AG09319 (cell line): ENCODE measurements around the gene PLXND1.

ENCODE experiments used
- DNase-seq: peaks from one replicate; pipeline ENCODE4 v3.0.0-alpha.2; 2010; ENCODE audit warnings: low read depth; ENCODE audit errors: extremely low read depth
- TF ChIP-seq, protein P1 (sequence below): IDR thresholded peaks from 2 replicates; pipeline ENCODE4 v1.5.1; 2011; ENCODE audit warnings: low read depth, mild to moderate bottlenecking, inconsistent platforms, low read length, moderate library complexity

The PLXND1 gene

DNA sequence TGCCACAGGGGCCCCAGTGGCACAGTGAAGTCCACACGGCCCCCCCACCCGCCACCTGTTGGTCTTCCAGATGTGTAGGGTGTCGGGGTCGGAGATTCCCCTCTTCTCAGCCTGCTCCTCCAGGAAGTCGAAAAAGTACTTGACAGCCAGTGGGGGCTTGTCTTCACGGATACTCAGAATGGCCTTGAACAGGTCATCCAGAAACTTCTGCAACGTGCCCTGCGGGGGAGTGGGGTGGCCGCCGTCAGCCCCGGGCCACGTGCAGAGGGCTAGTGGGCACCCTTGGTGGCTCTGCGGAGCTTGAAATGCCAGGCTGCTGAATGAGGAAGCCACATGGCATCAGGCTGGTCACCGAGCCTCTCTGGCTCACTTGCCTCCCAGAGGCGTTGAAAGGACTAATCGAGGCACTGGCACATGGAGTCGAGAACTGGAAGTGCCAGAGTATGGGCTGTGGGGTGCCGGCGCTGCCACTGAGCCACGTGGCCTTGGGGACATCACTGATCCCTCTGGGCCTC lies 46.9 kb downstream of the PLXND1 start:
- TF ChIP-seq, protein P1, sequence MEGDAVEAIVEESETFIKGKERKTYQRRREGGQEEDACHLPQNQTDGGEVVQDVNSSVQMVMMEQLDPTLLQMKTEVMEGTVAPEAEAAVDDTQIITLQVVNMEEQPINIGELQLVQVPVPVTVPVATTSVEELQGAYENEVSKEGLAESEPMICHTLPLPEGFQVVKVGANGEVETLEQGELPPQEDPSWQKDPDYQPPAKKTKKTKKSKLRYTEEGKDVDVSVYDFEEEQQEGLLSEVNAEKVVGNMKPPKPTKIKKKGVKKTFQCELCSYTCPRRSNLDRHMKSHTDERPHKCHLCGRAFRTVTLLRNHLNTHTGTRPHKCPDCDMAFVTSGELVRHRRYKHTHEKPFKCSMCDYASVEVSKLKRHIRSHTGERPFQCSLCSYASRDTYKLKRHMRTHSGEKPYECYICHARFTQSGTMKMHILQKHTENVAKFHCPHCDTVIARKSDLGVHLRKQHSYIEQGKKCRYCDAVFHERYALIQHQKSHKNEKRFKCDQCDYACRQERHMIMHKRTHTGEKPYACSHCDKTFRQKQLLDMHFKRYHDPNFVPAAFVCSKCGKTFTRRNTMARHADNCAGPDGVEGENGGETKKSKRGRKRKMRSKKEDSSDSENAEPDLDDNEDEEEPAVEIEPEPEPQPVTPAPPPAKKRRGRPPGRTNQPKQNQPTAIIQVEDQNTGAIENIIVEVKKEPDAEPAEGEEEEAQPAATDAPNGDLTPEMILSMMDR = no peak
- no peak for DNase-seq

DNA sequence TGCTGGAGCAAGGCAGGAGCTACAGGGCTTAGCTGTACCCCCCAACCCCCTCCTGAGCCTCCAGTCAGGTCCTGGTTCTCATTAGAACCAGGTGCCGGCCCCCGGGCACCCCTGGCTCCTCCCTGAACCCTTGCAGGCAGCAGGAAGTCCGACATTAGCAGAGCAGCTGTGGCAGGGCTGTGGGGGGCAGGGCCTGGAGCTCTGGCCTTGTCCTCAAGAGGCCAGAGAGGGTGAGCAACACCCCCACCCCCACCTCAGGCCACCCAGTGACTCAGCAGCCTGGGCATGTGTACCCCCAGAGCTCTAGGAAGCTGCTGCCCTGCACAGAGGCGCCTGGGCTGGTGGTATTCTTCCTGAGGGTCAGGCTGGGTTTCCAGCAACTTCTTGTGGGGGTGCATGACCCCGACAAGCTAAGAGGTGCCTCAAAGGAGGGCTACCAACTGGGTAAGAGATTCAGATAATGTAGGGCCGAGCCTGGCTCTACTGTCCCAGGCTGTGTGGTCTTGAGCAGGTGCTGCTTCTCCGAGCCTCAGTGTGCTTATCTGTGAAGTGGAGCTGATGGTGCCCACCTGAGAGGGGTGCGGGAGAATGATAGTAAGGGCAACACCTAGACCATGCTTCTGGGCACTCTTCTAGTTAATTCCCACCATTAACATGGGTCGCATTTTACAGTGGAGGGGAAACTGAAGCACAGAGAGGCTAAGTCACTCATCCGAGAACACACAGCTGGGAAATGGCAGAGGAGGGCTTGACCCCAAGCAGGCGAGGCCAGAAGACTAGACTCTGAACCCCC lies 47.5 kb downstream of the PLXND1 start:
- TF ChIP-seq, protein P1 = no peak
- DNase-seq = peak; percentile 79

DNA sequence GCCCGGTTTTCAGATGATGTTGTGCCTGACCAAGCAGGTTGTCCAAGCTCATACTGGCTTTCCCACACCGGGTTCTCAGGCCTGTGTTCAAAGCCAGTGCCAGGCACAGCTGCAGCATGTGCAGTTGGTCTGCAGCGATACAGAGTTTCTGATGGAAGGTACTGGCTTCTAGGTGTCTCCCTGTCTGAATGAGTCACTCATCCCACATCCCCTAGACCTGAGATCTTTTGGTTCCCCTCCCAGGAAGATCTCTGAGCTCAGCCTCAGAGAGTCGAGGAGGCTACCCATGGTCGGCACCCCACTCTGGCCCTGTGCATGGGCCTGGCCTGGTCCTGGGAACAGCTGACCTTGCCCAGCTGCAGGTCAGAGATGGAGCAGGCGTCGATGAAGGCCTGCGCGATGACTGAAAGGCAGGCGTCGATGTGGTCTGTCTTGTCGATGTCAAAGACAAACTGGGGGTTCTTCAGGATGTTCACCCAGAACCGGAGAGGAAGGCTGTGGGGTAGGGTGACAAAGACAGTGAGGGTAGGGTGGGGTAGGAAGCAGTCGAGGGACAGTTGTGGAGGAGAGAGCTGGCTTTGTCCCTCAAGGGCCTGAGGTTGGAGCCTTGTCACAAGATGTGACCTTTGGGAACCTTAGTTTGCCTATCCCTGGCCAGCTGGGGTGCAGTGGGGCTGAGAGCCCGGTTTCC lies 48.2 kb downstream of the PLXND1 start:
- TF ChIP-seq, protein P1 = no peak
- no peak for DNase-seq

DNA sequence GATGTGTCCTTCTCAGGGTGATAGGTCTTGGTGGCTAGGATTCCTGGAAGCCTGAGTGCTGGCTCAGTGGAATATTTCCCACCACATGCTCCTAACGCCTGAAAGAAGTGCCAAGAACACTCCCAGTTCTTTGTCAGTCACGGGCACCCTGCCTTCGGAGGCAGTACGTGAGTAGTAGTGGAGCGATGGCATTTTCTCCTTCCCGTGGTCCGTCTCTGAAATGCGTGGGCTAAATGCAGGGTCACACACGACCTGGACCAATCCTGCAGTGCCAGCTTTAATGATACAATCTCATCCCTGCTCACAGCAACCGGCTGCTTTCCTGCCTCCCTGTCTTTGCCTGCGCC lies 49.0 kb downstream of the PLXND1 start:
- TF ChIP-seq, protein P1 = no peak
- DNase-seq = peak; percentile 52

DNA sequence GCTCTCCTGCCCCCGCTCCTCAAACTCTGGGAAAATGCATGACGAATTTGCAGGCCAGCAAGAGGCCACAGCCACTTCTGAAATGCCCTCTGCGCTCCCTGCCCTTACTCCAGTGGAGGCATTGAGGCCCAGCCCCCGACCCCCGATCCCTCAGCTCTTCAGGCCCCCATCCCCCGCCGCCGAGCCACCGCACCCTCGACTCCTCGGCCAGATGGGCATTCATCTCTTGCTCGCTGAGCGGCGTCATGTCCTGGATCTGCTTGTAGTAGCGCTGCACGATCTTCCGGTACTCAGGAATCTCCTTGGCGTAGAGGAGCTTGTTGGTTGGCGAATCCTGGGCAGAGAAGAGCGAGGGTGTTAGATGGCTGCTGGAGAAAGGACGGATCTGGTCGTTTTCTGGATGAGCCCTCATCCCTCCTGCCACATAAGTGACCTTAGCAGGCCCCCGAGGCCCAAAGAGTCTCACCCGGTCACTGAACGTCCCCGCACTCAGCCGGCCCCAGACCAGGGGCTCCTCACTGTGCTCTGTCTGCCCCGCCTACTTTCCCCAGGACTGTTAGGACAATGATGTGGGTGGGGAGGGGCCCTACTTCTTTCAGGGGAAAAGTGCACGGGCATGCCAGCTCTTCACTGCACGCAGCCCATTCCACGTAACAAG lies 49.5 kb downstream of the PLXND1 start:
- no peak for DNase-seq
- TF ChIP-seq, protein P1 = no peak

DNA sequence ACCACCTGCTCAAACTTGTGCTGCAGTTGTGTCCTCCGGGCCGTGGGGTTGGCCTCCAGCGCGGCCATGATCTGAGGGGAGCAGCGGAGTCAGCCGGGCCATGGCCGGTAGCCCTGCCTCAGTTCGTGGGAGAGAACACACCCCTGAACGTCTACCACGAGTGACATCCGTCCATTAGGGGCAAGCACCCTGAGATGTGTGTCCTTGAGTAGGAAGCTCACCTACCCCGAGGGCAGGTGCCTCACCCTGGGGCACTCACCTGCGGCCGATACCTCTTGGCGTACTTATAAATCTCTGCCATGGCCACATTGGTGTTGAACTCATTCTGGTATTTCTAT lies 50.1 kb downstream of the PLXND1 start:
- TF ChIP-seq, protein P1 = no peak
- DNase-seq = no peak
